Stromal cell of bone marrow (primary cell): ENCODE results near the gene HSFX1.
"Not testable (repeated sequence)": the region's sequence is repeated elsewhere in the genome, so short reads cannot be mapped to it uniquely, and the experiment has no call there.

ENCODE experiments used
- DNase-seq: peaks from one replicate; pipeline ENCODE4 v3.0.0-alpha.2; 2012; ENCODE audit warnings: low read depth

HSFX1 gene, protein sequence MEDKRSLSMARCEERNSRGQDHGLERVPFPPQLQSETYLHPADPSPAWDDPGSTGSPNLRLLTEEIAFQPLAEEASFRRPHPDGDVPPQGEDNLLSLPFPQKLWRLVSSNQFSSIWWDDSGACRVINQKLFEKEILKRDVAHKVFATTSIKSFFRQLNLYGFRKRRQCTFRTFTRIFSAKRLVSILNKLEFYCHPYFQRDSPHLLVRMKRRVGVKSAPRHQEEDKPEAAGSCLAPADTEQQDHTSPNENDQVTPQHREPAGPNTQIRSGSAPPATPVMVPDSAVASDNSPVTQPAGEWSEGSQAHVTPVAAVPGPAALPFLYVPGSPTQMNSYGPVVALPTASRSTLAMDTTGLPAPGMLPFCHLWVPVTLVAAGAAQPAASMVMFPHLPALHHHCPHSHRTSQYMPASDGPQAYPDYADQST

DNA sequence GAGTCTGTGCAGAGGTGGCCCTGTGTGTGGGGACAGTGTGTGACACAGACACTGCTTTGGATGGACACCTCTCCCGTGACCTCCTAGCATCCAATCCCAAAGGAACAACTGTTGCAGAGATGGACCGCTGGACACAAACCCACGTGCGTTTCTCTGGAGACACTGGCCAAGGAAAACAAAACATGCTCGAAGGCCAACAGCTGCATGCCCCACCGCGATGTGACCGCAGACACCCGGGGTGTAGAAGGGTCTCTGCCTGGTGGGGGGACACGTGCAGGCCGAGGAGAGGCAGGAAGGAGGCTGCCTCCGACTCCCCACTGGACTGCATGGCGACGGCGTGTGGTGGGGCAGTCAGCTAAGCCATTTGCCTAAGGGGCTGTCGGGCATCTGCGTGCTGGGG lies at the start of gene HSFX1:
Gene HSFX1 (plus strand): TSS at position 301 of the 400 bp plus-strand sequence. CDS start 614 bp downstream, outside the sequence.
- DNase-seq, result not testable (repeated sequence)

DNA sequence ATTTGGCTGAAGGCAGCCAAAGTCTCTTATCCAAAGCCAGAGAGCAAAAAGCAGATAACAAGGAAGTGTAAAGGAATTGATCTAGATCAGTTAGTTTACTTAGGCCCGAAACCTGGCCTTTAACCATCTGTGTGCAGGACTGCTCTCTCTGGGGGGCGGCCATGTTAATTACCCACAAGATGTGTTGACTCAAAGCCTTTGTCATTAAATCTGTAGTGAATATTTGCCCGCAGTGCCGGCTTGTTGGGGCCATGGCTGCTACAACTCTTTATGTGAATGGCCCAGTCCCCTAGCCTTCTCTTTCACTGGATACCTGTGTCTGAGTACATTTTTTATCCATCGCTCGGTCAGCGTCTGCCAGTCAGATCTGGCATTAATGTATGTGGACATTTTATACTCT lies 46.6 kb upstream of the HSFX1 start:
- DNase-seq, result not testable (repeated sequence)

DNA sequence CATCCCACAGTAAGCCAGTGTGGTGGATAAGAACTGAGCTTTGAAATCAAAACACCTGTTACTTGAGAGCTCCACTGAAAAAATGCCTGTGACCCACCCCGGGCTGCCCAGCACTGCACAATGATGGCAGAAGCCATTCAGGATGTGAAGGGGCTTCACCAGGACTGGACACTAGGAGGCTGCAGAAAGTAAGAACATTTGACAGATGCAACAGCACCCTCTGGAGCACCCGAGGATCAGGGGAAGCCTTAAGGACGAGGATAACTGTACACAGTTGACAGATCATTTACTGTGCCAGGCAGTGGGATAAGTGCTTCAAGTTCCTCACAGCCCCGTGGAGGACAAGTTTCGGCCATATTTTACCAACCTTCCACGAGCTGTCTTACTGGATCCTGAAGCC lies 31.6 kb upstream of the HSFX1 start:
- not testable (repeated sequence) for DNase-seq

DNA sequence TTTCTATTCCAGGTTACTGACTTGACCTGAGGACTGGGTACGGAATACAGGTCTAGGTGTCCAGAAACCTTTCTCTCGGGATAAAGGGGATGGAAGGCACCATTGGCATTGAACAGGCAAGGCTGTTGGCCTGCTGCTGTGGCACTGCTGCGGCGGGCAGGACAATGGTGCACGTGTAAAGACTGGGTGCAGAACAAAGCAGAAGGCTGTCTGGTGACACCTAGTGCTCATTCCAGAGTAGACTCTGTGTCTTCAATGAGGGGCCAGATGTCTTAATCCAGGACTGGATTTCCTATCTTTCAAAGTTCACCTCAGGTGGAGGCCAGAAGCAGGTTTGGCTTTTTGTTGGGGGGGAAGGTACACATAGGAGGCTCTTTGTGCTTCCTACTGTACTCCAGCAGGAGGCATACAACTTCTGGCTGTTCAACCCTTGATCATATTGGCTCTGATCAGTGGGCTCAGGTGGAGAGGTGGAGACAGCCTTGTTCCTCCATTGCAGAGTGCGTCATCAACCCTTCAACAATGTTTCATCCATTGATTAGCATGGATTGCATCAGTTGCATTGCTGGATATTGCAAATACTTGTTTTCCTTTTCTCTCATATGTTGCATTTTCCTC lies 27.4 kb upstream of the HSFX1 start:
- DNase-seq, result not testable (repeated sequence)

DNA sequence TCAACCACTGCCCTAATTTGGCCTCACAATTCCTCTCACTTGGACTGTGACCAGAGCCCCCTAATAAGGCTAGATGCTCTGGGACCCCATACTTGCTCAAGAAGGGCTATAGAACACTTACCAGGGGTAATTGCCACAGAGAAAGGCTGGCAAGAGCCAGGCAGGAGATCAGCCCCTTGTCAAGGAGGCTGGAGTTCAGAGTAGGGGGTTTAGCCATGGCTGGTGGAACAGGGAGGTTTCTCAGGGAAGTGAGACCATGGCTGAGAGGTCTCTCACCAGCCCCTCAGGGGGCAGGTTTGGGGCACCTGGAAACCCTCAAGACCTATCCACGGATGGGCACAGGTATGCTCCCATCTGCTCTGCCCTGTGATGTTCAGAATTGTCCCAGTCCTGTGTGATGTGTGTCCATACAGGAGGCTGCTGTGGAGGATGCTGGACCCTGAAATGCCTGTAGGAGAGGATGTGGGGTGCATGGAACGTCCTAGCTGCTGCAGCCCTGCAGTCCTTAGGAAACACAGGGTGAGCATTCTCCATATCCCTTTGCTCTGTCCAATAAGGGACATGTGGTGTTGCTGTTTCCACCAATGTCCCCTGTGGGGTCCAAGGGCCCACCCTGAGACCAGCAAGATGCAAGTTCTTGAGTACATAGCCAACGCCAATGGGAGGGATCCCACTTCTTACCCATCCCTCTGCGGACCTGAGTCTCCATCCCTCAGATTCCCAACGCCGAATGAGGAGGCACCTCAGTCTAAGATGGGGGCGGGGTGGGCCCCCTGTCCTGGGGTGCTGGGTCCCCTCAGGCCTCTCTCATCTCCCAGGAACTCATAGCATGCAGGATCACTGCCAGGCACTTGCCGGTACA lies 16.4 kb upstream of the HSFX1 start:
- no peak for DNase-seq

DNA sequence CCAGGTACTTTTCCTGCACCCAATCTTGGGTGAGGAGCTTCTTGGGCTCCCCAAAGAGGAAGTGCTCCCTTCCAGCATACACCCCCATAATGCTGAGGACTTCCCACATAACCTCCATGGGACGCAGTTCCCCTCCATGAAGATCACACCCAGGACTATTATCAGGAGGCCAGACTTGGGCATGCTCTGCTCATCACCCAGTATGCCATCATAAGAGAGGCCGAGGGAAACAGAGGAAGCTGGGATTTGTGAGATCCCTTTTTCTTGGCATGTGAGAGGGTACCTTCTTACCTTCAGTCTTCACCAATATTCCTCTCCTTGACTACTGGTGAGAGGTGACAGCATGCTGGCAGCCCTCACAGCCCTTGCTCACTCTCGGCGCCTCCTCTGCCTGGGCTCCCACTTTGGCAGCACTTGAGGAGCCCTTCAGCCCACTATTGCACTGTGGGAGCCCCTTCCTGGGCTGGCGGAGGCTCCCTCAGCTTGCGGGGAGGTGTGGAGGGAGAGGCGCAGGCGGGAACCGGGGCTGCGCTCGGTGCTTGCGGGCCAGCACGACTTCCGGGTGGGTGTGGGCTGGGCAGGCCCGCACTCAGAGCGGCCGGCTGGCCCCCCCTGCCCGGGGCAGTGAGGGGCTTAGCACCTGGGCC lies 15.7 kb upstream of the HSFX1 start:
- DNase-seq, result no peak

DNA sequence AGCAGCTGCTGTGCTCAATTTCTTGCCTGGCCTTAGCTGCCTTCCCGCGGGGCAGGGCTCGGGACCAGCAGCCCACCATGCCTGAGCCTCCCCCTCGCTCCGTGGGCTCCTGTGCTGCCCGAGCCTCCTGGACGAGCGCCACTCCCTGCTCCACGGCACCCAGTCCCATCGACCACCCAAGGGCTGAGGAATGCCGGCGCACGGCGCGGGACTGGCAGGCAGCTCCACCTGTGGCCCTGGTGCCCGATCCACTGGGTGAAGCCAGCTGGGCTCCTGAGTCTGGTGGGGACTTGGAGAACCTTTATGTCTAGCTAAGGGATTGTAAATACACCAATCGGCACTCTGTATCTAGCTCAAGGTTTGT lies 15.2 kb upstream of the HSFX1 start:
- DNase-seq, result not testable (repeated sequence)

DNA sequence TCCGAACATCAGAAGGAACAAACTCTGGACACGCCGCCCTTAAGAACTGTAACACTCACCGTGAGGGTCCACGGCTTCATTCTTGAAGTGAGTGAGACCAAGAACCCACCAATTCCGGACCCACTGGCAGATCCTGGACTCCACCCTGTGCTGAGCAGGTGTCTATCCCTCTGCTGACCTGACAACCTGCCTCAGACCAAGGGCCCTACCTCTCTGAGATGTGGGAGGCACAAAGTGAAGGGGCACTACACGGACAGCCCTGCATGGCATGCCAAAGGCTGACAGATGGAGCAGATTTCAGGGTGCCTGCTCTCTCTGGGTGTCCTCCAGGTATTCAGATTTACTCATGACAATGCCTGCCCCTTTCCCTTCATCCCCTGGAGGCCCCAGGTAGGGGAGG lies 14.0 kb upstream of the HSFX1 start:
- no peak for DNase-seq

DNA sequence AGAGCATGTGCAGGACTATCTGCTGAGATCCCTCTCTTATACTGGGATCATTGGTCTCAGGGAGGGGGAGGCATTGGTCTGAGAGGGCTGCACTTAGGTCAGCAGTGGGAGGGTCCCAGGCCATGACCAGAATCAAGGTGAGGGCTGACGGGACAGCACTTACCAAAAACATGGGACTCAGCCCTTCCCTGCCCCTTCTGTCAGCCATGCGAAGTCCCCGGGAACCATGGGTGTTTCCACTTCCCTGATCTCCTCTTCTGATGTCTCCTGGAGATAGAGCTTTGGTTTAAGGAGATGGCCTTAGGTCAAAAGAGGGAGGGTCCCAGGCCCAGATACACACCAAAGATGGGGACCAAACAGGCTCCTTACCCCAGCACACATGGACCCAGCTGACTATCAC lies 12.9 kb upstream of the HSFX1 start:
- DNase-seq, result no peak

DNA sequence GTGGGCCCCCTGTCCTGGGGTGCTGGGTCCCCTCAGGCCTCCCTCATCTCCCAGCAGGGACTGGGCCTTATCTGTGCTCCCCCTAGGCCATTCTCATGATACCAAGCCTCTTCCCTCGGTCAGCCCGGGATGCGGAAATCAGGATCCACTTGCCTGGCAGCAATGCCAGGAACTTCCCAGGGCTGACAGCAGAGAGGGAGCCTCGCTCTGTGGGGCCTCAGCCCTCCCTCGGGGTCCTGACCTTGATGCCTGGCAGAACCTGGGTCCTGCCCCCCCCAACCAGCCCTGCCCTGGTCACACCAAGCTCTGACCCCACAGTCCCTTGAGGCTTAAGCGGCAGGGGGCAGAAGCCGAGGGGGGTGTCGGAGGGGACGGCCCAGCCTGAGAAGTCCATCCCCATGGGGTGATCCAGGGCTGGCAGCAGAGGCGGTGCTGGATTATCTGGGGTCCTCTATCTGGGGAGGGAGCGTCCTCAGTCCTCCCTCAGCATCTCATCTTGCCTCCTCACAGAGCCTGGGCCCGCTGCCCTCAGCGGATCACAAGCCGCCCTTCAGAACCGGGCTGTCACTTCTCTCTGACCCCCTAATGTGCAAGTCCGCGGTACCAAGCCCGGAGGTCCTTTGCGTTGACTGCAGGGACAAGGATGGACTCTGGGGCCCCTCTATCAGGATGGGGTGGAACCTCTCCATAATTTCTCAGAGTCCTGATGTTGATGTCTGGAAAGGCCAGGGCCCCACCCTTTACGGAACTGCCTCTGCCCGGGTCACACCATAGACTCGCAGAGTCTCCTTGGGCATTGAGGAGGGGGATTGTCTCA lies 11.8 kb upstream of the HSFX1 start:
- not testable (repeated sequence) for DNase-seq

DNA sequence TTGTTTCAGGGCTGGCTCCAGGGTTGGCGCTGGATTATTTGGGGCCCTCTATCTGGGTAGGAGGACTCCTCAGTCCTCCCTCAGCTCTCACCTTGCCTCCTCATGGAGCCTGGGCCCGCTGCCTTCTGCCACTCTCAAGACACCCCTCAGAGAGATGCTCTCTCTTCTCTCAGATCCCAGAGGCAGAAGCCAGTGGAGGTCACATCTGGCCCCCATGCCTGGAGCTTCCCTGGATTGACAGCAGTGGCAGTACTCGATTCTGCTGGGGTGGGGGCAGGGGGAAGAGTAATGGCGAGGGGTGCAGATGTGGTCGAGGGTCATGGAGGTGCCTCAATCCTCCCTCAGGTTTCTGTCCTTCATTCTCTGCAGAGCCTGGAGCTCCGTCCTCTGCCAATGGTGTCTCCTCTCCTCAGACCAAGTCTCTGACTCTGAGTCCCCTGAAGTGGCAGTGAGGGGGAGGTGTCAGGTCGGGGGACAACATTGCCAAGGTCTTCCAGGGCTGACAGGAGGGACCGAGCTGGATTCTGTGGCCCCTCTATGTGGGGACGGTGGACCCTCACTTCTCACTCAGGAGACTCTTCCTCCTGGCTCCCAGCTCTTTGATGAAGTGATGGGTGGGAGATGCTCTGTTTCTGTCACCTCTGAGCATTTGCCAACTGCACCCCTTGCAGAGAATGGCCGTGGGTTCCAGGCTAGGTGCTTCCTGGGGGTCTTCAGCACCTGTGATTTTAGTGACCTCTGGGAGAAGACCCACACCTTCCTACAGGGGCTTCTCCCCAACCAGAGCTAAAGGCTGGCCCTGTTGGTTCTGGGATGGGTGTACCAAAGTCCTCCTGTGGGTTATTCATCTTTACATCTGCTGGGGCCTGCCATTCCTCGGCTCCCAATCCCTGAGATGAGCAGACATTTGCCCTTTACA lies 10.9 kb upstream of the HSFX1 start:
- no peak for DNase-seq

DNA sequence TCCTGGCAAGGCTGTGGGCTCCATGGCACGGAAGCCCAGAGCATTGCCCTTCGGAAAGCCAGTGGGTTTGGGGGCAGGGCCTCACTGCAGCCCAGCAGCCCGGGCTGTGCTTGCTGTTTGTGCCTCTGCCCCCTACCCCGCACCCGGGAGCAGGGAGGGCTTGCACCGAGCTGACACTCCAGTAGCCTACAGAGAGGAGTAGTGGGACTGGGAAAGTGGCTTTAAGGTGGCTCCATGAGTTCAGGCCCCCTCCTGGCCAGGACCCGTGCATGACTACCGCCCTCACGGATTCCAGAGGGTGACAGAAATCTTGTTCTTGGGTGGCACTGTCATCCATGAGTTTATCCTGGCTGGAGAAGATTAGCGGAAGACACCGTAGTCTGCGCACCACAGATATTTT lies 3.5 kb upstream of the HSFX1 start:
- not testable (repeated sequence) for DNase-seq

DNA sequence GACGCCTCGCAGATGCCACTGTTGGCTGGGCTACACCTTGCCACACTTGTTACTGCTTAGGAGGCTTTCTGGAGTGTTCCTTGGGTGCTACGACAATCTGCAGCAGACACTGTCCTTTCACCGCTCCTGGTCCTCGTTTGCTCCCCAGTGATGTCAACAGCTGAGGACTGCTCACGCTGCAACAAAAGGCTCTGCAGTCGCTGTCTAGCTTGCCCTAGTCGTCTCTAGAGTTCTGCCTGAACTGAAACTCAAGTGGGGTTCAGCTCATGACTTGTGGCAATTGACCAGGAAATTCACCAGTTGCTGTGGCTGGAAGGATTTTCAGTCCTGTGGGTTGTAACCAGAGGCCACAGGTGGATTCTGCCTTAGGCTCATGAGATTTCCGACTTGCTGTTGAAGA lies 842 bp upstream of the HSFX1 start:
- DNase-seq, result not testable (repeated sequence)

DNA sequence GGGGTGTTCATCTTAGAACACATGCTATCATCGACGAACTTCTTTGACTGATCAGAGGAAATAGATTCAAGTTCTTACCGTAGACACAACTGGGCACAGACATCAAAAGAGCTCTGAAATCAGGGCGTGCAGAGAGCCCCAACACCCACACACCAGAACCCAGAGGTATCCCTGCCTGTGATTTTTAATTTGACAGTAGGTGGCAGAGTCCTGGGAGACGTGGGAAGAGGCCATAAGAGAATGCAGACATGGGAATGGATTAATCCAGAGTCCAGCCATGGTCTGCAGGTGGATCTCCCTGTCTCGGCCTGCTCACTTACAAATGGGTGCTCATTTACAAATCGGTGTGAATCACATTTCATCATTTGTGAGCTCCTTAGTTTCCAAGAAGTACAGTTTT lies 4.1 kb downstream of the HSFX1 start:
- DNase-seq, result not testable (repeated sequence)

DNA sequence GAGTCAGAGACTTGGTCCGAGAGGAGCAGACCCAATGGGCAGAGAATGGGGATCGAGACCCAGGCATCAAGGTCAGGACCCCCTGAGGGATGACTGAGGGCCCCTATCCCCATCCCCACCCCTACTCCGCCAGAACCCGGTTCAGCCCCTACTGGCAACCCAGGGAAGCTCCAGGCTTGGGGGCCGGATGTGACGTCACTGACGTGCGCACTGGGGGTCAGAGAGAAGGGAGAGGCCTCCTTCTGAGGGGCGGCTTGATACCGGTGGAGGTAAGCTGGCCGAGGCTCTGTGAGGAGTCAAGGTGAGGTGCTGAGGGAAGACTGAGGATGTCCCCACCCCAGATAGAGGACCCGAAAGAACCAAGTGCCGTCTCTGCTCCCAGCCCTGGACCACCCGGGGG lies 7.9 kb downstream of the HSFX1 start, which contains the start of gene MAGEA9:
Gene MAGEA9 (plus strand): TSS at position 204 of the 400 bp plus-strand sequence. CDS start 4,281 bp downstream, outside the sequence.
- not testable (repeated sequence) for DNase-seq

DNA sequence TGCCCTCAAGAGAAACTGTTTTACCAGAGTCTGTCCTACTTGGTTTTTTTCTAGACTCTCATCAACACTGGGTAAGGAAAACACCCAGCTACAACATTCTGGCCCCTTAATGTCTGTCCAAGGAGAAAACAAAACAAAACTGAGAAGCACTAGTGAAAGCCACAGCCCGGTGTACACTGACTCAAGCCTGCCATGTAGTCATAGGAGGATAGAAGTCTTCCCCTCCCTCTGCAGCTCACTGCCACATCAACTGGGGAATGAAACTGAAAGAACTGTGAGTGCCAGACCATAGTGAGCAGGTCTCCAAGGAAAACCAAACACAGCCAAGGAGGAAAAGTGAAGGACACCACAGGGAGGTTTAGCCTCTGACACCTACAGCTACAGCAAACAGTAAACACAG lies 21.7 kb downstream of the HSFX1 start:
- DNase-seq, result not testable (repeated sequence)

DNA sequence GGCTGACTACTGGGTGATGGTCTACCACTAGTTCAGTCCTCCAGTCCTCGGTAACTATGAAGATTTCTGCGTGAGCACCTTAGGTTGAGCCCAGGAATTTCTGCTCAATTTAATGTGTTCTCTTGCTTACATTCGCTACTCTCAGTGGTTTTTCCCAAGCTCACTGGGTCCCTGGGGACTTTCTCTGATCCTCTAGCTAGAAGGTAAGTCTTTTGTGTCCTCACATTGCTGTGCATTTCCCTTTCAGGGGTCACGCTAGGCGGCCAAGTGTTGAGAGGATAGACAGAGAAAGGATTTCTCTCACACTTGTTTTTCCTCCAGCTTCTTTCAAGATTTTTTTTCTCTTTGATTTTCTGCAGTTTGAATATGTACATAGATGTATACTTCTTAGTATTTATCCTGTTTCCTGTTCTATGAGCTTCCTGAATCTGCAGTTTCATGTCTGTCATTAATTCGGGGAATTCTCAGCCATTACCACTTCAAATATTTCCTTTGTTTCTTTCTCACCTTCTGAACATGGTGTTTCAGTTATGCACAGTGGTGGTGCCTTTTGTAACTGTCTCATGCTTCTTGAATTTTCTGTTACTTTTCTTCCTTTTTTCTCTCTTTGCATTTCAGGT lies 25.3 kb downstream of the HSFX1 start:
- no peak for DNase-seq

DNA sequence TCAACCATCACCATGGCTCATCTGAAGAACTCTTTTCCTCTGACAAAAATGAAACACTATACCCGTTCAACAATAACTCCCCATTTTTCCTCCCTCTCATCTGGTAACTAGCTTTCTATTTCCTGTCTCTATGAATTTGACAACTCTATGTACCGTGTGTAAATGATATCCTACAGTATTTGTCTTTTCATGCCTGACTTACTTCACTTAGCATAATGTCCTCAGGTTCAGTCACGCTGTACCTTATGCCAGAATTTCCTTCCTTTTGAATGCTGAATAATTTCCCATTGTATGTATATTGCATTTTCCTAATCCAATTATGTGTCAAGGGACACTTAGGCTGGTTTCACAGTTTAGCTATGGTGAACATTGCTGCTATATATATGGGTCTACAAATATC lies 26.1 kb downstream of the HSFX1 start:
- no peak for DNase-seq

DNA sequence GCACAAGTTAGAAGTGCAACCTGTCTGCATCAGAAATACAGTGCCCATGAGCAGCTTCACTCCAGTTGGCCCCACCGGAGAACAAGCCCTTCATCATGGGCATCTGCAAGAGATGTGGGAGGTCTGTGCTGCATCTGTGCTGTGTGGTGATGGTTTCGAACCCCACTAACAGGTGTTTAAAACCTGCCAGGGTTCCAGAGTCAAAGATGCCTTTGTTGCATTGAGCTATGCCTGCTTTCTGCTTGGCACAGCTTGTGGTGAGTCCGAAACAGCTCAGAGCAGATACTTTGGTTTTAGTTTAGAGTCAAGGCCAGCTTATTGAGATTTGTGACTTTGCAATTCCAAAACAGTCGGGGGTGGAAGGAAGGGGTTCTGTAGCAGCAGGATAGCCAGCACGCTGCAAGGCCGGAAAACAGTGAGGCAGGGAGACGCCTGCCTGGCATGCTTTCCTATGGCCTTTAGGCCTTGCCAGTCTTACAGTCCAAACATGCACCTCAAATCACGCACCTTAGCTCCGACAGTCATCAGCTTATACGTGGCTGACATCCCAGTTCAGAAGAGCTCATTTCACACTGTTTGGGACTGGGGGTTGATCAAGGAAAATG lies 29.7 kb downstream of the HSFX1 start:
- DNase-seq, result no peak
